ENCODE results near the gene PPARD. TPM values are rescaled to one million over a fixed set of nuclear protein-coding genes. Genes with fewer than 3 reads are reported as not detected.
A peak's percentile ranks its signal among the peaks of the same experiment; 100 is the strongest.
"Not testable (repeated sequence)": the region's sequence is repeated elsewhere in the genome, so short reads cannot be mapped to it uniquely, and the experiment has no call there.

The PPARD gene
- total RNA-seq, 1 donor from 2014 or later, result 20.0 TPM

DNA sequence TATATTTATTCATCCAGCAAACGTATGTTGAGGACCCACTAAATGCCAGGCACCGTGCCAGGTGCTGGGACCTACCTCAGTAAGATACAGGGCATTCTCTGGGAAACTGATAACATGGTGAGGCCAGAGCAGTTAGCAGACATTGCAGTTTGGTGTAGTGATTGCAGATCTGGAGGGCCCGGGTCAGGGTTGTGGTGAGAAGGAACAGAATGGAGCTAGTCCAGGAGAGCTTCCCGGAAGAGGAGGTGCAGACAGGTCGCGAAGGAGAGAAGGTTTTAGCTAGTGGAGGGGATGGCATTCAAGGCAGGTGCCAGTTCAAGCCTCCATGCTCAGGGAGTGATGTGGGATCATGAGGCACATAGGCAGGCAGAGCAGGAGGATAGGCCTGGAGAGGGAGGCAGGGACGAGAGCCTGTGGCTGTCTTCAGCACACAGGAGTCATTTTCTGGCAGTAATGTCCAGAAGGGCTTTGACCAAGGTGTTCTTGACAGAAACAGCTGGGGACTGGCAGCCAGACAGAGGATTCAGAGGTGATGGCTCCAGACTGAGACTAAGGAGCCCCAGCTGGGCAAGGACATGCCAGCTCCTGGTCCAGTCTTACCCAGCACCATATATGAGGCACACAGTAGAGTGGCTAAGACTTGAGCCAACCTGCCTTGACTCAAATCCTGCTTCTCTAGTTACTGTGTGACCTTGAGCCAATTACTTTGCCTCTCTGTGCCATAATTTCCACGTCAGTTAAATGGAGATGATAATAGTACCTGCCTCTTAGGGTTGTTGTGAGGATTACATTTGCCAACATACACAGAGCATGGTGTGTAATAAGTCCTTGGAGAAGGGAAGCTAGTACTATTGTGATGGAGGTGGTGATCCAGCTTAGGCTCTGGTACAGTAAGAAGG is 61.4 kb downstream of the PPARD start:
- no peak for DNase-seq (ENCODE audit: low read depth)

DNA sequence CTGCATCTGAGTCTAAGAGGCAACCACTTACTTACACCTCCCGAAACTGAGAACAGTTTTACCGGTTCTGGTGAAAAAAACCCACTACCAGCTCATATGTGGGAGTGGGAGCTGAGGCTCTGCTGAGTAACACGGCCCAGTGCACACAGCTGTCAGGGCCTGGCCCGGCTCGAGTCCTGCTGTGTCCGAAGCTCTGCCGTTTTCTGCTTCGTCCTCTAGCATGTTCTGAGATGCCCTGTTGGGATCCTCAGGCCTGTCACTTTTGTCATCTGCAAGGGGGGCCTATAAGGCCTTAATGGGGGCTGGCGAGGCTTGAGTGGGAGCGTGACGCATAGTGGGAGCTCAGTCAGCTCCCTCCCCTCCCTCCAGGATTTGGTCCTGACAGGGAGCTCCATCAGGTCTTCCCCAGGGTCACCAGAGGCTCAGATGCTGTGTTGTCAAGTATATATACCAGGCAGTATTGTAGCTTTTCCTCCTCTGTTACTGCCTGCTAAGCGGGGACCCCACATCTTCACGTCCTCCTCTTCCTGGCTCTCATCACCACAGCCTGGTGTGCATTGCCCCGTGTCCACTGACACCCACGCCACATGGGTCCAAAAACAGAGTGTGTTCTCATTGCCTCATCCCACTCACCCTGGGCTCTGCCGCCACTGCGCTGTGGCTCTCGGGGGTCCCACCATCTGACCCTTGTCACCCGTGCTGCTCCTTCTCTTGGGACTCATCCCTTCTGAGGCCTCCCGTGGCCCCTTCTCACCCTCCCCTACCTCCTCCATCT is 64.5 kb downstream of the PPARD start:
- no peak for DNase-seq (ENCODE audit: low read depth)

DNA sequence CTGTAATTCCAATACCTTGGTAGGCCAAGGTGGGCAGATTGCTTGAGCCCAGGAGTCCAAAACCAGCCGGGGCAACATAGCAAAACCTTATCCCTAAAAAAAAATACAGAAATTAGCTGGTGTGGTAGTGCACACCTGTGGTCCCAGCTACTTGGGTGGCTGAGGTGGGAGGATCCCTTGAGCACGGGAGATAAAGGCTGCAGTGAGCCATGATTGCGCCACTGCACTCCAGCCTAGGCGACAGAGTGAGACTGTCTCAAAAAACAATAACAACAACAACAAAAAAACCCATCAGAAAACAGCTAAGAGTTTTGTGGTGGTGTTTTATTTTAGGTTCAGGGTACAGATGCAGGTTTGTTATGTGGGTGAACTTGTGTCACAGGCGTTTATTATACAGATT is 66.9 kb downstream of the PPARD start:
- DNase-seq (ENCODE audit: low read depth), result no peak

DNA sequence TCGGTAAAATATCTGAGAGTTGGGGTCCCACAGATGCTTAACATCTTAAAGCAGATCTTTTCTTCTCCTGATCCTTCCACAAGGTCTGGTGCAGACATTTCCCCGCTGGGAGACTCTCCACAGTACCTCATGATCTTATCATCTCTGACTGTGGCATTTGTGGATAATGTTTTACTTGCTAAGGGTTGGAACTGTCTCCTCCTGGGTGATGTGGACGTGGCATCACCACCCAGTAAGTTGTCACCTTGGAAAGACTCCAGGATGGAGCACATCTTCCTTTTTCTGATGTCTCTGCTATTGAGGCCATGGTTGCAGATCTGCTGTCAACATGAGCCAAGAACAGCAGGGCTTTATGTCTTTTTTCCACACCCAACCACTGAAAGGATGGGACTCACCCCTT is 67.8 kb downstream of the PPARD start:
- DNase-seq (ENCODE audit: low read depth), result no peak

DNA sequence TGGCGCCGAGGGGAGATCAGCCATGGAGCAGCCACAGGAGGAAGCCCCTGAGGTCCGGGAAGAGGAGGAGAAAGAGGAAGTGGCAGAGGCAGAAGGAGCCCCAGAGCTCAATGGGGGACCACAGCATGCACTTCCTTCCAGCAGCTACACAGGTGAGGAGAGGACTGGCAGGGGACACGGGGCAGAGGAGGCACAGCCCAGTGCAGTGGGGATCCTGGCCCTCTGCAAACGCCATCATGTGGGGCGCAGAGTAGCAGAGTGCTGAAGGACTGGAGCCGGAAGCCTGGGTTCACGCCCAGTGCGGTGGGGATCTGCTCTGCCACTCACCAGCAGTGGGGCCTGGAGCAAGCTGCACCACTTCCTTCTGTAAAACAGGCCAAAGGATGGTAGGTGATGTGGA is 68.7 kb downstream of the PPARD start:
- no peak for DNase-seq (ENCODE audit: low read depth)

DNA sequence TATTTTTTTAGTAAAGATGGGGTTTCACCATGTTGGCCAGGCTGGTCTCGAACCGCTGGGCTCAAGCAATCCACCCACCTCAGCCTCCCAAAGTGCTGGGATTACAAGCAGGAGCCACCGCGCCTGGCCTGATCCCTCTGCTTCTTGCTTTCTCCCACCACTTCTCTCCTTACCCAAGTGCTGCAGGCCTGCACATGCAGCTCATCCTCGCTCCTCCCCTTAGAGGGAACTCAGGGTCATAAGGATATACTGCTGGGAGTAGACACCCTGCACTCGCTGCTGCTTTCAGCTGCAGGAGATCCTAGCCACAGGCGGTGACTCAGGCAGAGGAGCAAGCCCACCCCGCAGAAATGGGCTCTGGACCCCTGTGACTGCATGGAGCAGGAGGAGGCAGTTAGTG is 69.7 kb downstream of the PPARD start:
- no peak for DNase-seq (ENCODE audit: low read depth)

DNA sequence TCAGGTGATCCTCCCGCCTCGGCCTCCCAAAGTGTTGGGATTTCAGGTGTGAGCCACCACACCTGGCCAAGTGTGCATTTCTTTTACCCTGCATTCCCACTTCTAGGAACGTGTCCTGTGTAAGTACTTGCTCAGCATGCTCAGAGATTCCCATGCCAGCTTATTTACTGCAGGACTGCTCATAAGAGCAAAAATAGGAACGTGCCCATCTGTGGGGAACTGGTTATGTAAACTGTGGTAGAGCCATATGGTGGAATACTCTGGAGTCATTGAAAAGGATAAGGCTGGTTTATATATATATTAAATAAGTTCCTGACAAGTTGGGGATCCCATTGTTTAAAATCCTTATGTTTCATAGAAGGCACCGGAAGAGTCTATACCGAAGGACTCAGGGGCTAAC is 71.6 kb downstream of the PPARD start:
- no peak for DNase-seq (ENCODE audit: low read depth)

DNA sequence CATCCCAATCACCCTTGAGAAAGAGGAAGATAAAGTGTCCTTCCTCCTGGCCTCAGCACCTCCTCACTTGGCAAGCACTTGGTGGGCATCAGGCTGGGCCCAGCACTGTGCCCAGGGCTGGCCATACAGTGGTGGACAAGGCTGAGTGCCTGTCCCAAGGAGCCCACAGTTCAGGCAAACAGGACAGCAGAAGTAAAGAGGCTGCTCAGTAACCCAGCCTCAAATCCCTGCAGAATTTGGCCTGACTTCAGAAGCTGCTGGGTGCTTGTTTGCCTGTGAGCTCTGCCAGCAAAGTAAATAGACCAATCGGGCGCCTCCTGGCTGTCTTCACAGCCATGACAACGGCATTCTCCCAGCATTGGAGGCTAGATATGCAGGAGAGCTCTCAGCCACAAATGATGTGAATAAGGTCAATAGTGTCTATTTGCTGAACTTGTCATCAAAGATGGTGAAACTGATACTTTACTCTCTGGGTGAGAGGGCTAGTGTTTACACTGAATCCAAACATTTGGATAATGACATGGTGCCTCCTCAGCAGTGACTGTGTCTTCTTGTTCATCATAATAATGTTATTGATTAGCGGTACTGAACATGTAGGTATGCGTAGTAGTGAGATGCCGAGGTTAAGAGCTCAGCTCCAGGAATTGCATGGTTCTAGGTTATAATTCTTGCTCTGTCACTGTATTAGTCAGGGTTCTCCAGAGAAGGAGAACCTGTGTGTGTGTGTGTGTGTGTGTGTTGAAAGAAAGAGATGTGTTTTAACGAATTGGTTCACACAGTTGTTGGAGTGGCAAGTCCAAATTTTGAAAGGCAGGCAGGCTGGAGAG is 72.9 kb downstream of the PPARD start:
- peak; percentile 86 for DNase-seq (ENCODE audit: low read depth)

DNA sequence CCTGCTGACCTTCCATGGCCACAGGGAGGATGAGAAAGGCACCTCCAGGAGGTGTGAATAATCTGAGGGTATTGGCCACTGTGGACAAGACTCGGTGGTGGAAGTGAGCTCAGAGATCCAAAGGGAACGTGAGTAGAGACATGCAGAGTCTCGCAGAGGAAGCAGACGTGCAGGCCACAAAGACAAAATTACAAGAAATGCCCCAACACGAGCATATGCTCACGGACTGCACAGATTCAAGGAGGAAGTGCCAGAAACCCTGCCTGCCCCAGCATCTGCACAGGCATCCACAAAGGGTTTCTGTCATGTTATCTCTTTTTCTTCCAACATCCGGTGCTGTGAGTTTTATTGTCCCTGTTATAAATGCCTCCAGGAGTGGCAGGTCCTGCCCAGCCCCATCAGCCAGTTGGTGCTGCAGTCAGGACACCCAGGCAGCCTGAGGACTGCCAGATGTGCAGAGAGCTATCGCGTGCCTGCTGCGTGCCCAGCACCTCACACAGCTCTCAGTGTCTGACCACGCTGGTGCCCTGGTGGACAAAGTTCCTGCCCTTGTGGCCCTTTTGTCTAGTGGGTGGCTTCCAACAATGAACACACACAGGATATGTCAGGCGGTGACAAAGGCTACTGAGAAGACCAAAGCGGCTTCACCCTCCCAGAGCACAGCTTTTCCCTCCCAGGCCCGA is 75.8 kb downstream of the PPARD start:
- DNase-seq (ENCODE audit: low read depth), result no peak

DNA sequence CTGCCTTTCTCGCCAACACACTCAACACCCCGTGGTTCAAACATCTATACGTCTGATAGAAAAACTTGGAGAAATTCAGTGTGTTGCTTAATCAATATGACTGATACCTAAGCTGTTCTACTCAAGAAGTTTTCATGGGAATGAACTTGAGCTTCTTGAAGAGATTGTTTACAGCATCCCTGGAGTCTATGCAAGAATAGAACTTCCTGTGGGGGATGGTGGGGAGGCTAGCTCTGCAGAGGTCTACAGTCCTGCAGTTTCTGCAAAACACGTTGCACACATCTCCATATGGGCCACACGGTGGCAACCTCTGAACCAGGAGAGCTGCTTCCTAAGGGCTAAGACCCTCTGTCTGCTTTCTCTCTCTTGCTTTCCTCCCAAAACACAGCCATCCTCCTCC is 77.1 kb downstream of the PPARD start:
- no peak for DNase-seq (ENCODE audit: low read depth)

DNA sequence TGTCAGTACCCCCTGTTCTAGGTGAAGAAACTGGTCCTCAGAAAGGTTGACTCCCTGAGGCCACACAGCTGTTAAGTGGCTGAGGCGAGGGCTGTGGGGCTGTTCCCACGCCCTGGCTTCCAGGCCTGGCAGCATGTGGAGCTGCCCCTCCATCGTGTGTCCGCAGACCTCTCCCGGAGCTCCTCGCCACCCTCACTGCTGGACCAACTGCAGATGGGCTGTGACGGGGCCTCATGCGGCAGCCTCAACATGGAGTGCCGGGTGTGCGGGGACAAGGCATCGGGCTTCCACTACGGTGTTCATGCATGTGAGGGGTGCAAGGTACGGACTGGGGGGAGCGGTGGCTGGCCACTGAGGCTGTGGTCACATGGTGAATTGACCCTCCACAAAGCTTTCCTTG is 77.6 kb downstream of the PPARD start:
- DNase-seq (ENCODE audit: low read depth), result no peak

DNA sequence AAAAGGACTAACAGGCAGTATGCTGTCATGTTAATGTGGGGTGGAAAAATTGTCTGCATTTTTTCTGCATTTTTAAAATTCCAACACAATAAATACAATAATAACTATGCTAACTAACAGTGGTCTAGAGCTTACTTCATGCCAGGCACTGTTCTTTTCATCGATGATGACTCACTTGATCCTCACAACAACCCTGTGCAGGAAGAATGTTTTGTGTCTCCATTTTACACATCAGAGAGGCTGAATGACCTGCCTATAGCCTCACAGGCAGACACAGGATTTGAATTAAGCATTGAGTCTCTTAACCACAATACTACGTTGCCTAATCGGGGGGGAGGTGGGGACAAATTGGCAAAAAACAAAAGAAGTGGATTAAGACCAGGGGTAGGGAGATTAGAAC is 82.9 kb downstream of the PPARD start:
- DNase-seq (ENCODE audit: low read depth), result peak; percentile 40

DNA sequence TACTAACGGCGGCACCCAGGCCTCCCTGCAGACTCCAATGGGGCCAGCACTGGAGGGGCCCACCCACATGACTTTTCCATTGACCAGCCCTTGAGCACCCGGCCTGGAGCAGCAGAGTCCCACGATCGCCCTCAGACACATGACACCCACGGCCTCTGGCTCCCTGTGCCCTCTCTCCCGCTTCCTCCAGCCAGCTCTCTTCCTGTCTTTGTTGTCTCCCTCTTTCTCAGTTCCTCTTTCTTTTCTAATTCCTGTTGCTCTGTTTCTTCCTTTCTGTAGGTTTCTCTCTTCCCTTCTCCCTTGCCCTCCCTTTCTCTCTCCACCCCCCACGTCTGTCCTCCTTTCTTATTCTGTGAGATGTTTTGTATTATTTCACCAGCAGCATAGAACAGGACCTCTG is 83.7 kb downstream of the PPARD start:
- DNase-seq (ENCODE audit: low read depth), result no peak

DNA sequence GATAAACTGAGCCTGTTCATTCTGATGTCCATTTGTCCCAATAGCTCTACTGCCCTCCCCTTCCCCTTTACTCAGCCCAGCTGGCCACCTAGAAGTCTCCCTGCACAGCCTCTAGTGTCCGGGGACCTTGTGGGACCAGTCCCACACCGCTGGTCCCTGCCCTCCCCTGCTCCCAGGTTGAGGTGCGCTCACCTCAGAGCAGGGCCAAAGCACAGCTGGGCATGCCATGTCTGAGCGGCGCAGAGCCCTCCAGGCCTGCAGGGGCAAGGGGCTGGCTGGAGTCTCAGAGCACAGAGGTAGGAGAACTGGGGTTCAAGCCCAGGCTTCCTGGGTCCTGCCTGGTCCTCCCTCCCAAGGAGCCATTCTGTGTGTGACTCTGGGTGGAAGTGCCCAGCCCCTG is 85.1 kb downstream of the PPARD start:
- no peak for DNase-seq (ENCODE audit: low read depth)

DNA sequence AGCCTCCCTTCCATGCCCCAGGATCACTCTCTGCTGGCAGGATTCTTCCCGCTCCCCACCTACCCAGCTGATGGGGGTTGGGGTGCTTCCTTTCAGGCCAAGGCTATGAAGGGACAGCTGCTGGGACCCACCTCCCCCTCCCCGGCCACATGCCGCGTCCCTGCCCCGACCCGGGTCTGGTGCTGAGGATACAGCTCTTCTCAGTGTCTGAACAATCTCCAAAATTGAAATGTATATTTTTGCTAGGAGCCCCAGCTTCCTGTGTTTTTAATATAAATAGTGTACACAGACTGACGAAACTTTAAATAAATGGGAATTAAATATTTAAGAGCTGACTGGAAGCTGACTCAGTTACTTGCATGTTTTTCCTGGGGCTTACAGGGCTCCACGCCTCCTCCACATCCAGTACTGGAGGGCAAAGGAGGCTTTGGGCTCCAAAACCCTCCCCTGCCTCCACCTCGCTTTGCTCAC is 85.5 kb downstream of the PPARD start:
- DNase-seq (ENCODE audit: low read depth), result no peak

DNA sequence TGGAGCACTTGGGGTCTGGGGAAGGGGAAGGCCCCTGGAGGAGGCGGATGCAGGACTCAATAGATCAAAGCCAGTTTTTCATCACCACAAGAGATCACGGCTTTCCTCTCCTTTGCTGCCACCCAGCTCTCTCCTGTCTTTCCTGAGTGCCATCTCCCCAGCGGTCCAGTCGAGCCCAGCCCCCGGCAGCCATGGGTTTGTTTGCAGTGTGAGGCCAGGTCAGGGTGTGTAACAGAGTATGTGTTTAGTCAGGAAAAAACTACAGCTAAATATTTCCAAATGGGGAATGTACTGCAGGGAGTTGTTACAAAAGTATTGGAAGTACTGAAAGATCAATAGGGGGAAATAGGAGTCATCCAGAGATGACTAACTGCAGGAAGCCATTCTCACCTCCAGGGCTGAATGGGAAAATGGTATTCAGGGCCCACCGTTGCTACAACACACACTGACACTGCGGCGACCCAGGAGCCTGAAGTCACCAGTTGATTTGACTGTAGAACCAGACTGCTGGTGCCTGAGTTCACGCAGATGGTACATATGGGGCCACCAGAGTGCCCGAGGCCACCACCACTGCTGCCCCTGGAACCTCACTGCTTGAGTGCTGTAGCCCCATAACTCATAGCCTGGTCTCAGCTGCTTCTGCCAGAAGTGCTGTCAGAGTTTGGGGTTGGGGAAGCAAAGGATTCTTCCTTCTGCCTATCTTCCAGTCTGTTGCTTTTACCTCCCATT is 86.2 kb downstream of the PPARD start:
- DNase-seq (ENCODE audit: low read depth), result no peak

DNA sequence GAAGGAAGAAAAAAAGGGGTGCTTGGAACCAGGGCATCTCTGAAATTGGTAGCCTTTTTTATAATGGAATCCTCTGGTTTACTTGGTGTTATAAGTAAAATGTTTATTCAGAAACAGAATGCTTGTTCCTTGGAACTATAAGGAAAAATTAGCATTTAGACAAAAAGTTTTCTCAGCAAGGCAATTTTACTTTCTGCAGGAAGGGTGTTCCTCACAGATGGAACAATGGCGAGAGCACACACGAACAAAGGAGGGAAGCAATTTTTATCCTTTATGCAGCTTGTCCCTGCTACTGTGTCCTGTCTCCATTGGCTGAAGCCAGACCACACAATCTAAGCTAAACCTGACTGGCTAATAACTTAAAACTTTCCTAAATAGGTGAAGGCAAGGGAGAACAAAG is 87.1 kb downstream of the PPARD start:
- no peak for DNase-seq (ENCODE audit: low read depth)

DNA sequence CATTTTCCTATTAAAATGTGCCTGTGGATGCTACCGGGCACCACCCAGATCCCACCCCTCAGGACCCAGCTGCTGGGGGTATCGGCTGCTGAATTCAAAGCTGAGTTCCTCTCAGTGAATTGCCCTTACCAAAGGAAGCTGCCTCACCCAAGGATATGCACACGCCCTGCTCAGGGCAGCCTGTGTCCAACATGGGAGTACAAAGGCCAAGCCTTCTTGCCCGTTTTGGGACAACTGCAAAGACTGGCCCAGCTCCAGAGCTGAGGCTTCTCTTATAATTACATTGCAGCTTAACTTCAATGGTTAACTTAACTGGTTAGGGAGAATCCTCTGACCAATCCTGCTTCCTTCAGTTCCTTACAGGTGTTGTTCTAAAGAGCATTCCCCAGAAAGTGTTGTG is 89.9 kb downstream of the PPARD start:
- DNase-seq (ENCODE audit: low read depth), result no peak

DNA sequence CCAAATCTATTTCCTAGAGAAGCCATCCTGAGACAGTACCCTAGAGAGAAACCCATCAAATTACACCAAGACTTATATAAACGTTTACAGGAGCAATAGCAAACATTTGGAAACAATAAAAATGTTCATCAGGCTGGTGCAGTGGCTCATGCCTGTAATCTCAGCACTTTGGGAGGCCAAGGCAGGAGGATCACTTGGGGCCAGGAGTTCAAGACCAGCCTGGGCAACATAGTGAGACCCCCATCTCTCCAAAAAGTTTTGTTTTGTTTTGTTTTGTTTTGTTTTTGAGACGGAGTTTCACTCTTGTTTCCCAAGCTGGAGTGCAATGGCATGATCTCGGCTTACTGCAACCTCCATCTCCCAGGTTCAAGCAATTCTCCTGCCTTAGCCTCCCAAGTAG is 90.3 kb downstream of the PPARD start:
- not testable (repeated sequence) for DNase-seq (ENCODE audit: low read depth)

DNA sequence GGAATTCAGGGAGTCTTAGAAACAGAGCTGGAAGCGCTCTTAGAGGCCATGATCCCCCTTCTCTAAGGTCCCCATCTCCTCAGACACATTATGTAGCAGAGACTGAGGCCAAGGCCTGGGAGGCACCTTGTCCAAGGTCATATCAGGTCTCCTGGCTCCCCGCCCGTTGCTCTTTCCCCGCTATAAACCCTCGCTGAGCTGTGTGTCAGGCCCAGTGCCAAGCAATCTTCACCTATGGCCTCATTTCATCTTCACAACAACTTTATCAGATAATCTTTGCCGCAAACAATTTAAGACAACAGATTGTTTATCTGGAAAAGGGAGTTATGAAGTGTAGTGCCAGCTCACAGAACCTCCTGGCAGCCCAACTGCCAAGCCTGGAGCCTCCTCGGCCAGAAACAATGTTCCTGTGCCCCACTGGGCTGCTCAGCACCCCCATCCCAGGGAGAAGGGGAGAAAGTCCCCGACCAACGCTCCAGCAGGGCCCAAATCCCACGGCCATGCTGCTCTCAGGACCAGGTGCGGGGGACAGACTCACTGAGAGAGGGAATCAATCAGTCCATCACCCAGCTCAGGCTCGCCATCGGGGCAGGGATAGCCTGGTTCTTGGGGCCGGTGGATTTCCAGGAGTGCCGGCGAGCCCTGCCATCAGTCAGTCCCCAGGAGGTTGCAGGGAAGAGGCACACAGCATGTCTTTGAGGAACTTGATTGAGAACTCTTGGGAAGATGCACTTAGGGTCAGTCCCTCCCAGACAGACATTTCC is 92.9 kb downstream of the PPARD start:
- no peak for DNase-seq (ENCODE audit: low read depth)
